Measurements from ENCODE around the gene MRGPRX2.

DNA sequence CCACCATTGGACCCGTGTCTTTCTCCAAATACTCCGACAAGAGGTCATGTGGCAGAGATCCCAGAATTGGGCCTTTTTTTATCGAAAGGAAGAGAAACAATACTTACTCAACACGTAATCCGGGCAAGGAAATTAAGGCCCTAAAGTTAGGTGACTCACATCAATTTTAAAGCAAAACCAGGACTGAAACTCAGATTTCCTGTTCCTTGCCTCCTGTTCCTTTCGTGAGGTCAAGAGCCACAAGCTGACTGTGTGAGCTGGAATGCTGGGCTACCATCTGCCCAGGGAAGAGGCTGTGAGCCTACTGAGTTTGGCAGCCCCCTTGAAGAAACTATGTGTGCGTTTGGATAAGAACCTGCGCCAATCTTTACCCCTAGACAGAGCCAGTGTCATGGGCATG is 27.1 kb upstream of the MRGPRX2 start:
- TF ChIP-seq IRF1 (CRISPR knock-in tag; IDR thresholded peaks at IDR 0.05; ENCODE audit: low read depth) = no peak
- no peak for TF ChIP-seq ZNF891 (CRISPR knock-in tag; IDR thresholded peaks at IDR 0.05)
- no peak for TF ChIP-seq KAT7 (CRISPR knock-in tag; IDR thresholded peaks at IDR 0.05; ENCODE audit: borderline replicate concordance)
- no peak for TF ChIP-seq TAF1 (CRISPR knock-in tag; IDR thresholded peaks at IDR 0.05)
- TF ChIP-seq HDAC2 (CRISPR knock-in tag; IDR thresholded peaks at IDR 0.05) = no peak
- TF ChIP-seq KAT2B (IDR thresholded peaks at IDR 0.05; ENCODE audit: borderline replicate concordance, low read depth, low read length) = no peak
- TF ChIP-seq SP2 (CRISPR knock-in tag; IDR thresholded peaks at IDR 0.05) = no peak
- no peak for TF ChIP-seq CTCF (CRISPR knock-in tag; IDR thresholded peaks at IDR 0.05)
- no peak for TF ChIP-seq EZH2 (conservative IDR thresholded peaks at IDR 0.05; ENCODE audit: low read depth, low read length)
- TF ChIP-seq ZNF160 (CRISPR knock-in tag; IDR thresholded peaks at IDR 0.05) = no peak
- TF ChIP-seq RAD51 (IDR thresholded peaks at IDR 0.05; ENCODE audit: borderline replicate concordance) = no peak
- no peak for TF ChIP-seq ZNF230 (CRISPR knock-in tag; IDR thresholded peaks at IDR 0.05)
- TF ChIP-seq MAX (IDR thresholded peaks at IDR 0.05) = no peak
- TF ChIP-seq ZNF350 (CRISPR knock-in tag; IDR thresholded peaks at IDR 0.05; ENCODE audit: borderline replicate concordance, low read depth) = no peak
